Pancreas (tissue), 10 donors: ENCODE data around the gene LASP1NB.
A peak's percentile ranks its signal among the peaks of the same experiment; 100 is the strongest.
"Not testable (repeated sequence)": the region's sequence is repeated elsewhere in the genome, so short reads cannot be mapped to it uniquely, and the experiment has no call there.

Experiments used
- ATAC-seq, 4 donors: fragments of 200-7000 bp; cut with Tn5 transposase; one replicate each; pipeline versions ENCODE4 v1.8.0 to v1.9.1; 2020; ENCODE audit warnings: mild to moderate bottlenecking in 4 of 4, moderate library complexity in 4 of 4
- DNase-seq, 6 donors: peaks; one replicate each; pipeline ENCODE4 v3.0.0-alpha.2; 2020
- FAIRE-seq: peaks from 2 replicates; lab custom pipeline; 2012; peaks lifted over from hg19 to GRCh38; lab: Jason Lieb, UNC
- H3K27ac ChIP-seq, 4 donors: fragments of 200-600 bp; sonication (generic); 1 replicate in 3 of 4; 2 replicates in 1 of 4; pipeline versions ENCODE4 v1.5.0 to v1.8.0; 2020
- H3K27me3 ChIP-seq, 4 donors: fragments of 200-600 bp; one replicate each; pipeline ENCODE4 v1.8.0; 2021
- H3K36me3 ChIP-seq, 3 donors: fragments of 200-600 bp; sonication (generic) in 1 of 3; one replicate each; pipeline versions ENCODE4 v1.5.0 to v1.8.0; 2020 to 2021
- H3K4me1 ChIP-seq, 3 donors: fragments of 200-600 bp; one replicate each; pipeline ENCODE4 v1.8.0; 2021
- H3K4me3 ChIP-seq, 4 donors: fragments of 200-600 bp; sonication (generic) in 2 of 4; one replicate each; pipeline versions ENCODE4 v1.5.0 to v1.8.0; 2020 to 2021
- H3K9me3 ChIP-seq, 4 donors: fragments of 200-600 bp; one replicate each; pipeline ENCODE4 v1.8.0; 2021
- CTCF ChIP-seq, 4 donors: fragments of 200-600 bp; sonication (generic) in 3 of 4; IDR thresholded peaks; one replicate each; pipeline versions ENCODE4 v1.5.0 to v1.8.0; 2021; ENCODE audit warnings: antibody characterized with exemption in 4 of 4
- WGBS, 2 donors: extraction: QIAGEN DNeasy Blood & Tissue Kit; methylation state at CpG; one replicate each; pipeline ENCODE4 v1.1.7; 2013; 5-methylcytosine and 5-hydroxymethylcytosine counted together
- intact Hi-C, 3 donors: fragments of 100-400 bp; cut with DNase I; formaldehyde crosslinking; loops; one replicate each; pipeline versions ENCODE4 v1.11.1 to v1.14.2; 2022
- donor health status: healthy with polysubstance abuse.
- donor health status: DM: no; HTN: no; CAD: no; lungs with moderate emphysema.
- donor health status: DM: no; HTN: no; CAD: no.
- donor health status: control.
- donor health status: control.
- donor health status: Bipolar disorder and iron deficiency.
- donor health status: DM: yes; HTN: yes; CAD: no.
- donor health status: DM: no; HTN: no; CAD: no.
- donor health status: DM: no; HTN: no; CAD: no.
- donor health status: DM: yes; HTN: yes; CAD: no.

The LASP1NB gene

GRCh38 chr17:38910325-38910724, 15.1 kb upstream of the LASP1NB start:
- DNase-seq: peak in 1 of 6 donors; percentile 6

GRCh38 chr17:38911081-38911730, 14.2 kb upstream of the LASP1NB start:
- H3K36me3 ChIP-seq: peaks cover 11 to 25% (median 17%) of the 10 kb centered on the region in 3 donors
- H3K9me3 ChIP-seq: no peaks in the 10 kb centered on the region
- no peaks in the 10 kb centered on the region for H3K27me3 ChIP-seq
- peaks cover 0 to 8% (median 7%) of the 10 kb centered on the region in 3 donors for H3K4me1 ChIP-seq
- intact Hi-C loops: no loop called here
- H3K27ac ChIP-seq: no peak overlapping the region
- H3K4me3 ChIP-seq: no peak overlapping the region
- DNase-seq (peak in 3 of 6 donors; percentile 11 to 46 (median 43)), ATAC-seq (no peak), FAIRE-seq (no peak)
- WGBS, 2 donors: 72 to 77% methylated on average over 10 of the region's 10 CpGs
- TF ChIP-seq CTCF (IDR thresholded peaks at IDR 0.05): no peak

More at GRCh38 chr17:38910325-38910724, 15.1 kb upstream of the LASP1NB start:
- Histone ChIP-seq H3K27me3 (no peaks in the 10 kb centered on the region), H3K27ac (no peak overlapping the region), H3K4me1 (peaks cover 0 to 8% (median 7%) of the 10 kb centered on the region in 3 donors), H3K4me3 (no peak overlapping the region), H3K36me3 (peaks cover 8 to 17% (median 8%) of the 10 kb centered on the region in 3 donors), H3K9me3 (no peaks in the 10 kb centered on the region)
- FAIRE-seq: no peak
- 88 to 95% methylated on average over 5 of the region's 5 CpGs for WGBS, 2 donors
- TF ChIP-seq CTCF (IDR thresholded peaks at IDR 0.05): no peak
- no peak for ATAC-seq
- intact Hi-C loops: no loop called here

GRCh38 chr17:38911731-38912081, 13.7 kb upstream of the LASP1NB start:
- intact Hi-C loops, FAIRE-seq, ATAC-seq, H3K27me3 ChIP-seq, H3K9me3 ChIP-seq, H3K4me1 ChIP-seq, H3K4me3 ChIP-seq: not testable (repeated sequence)
- peak in 2 of 6 donors; percentile 5 to 40 for DNase-seq
- H3K36me3 ChIP-seq: peaks cover 11 to 30% (median 20%) of the 10 kb centered on the region in 3 donors
- 92 to 93% methylated on average over 8 of the region's 8 CpGs for WGBS, 2 donors
- peak overlapping the region in 1 of 4 donors; percentile 44 for H3K27ac ChIP-seq

GRCh38 chr17:38912221-38912813, 13.1 kb upstream of the LASP1NB start:
- ATAC-seq (peak; percentile 76 to 86 (median 83)), FAIRE-seq (no peak), DNase-seq (peak; percentile 83 to 94 (median 91))
- Histone ChIP-seq H3K27ac (peak overlapping the region in 3 of 4 donors; percentile 33 to 48 (median 44)), H3K9me3 (no peaks in the 10 kb centered on the region), H3K27me3 (no peaks in the 10 kb centered on the region), H3K4me1 (peaks cover 0 to 8% (median 7%) of the 10 kb centered on the region in 3 donors), H3K36me3 (peaks cover 11 to 31% (median 20%) of the 10 kb centered on the region in 3 donors), H3K4me3 (no peak overlapping the region)
- intact Hi-C loops: no loop called here
- WGBS, 2 donors: 41% methylated on average over 13 of the region's 13 CpGs
- no peak for TF ChIP-seq CTCF (IDR thresholded peaks at IDR 0.05)

GRCh38 chr17:38914741-38915638, 10.4 kb upstream of the LASP1NB start:
- TF ChIP-seq CTCF (IDR thresholded peaks at IDR 0.05): no peak
- peak in 3 of 6 donors; percentile 13 to 54 (median 54) for DNase-seq

More at GRCh38 chr17:38914741-38915638, 10.4 kb upstream of the LASP1NB start:
- FAIRE-seq: no peak
- H3K27me3 ChIP-seq: no peaks in the 10 kb centered on the region
- H3K36me3 ChIP-seq: peaks cover 11 to 47% (median 35%) of the 10 kb centered on the region in 3 donors
- H3K4me3 ChIP-seq: no peak overlapping the region
- intact Hi-C loops: loop anchor here in 1 of 3 donors (5.0 kb wide), 1 partner anchor 33 kb away; no protein-coding TSS in a partner anchor
- ATAC-seq: no peak
- no peak overlapping the region for H3K27ac ChIP-seq
- no peaks in the 10 kb centered on the region for H3K9me3 ChIP-seq
- WGBS, 2 donors: 75 to 82% methylated on average over 20 of the region's 20 CpGs
- H3K4me1 ChIP-seq: peaks cover 0 to 8% (median 7%) of the 10 kb centered on the region in 3 donors
